Astrocyte (in vitro differentiated cells and primary cell): ENCODE results near the gene CAPN5.

ENCODE experiments used
- EZH2 ChIP-seq: IDR thresholded peaks from 2 replicates; pipeline ENCODE4 v1.6.1; 2012; ENCODE audit warnings: mild to moderate bottlenecking, low read length, inconsistent platforms; ENCODE audit not compliant: insufficient read depth
- TF ChIP-seq, protein P1 (sequence below): IDR thresholded peaks from 2 replicates; pipeline ENCODE4 v1.5.1; 2011; ENCODE audit warnings: low read depth, mild to moderate bottlenecking, inconsistent platforms, low read length, moderate library complexity; ENCODE audit not compliant: insufficient read depth

DNA sequence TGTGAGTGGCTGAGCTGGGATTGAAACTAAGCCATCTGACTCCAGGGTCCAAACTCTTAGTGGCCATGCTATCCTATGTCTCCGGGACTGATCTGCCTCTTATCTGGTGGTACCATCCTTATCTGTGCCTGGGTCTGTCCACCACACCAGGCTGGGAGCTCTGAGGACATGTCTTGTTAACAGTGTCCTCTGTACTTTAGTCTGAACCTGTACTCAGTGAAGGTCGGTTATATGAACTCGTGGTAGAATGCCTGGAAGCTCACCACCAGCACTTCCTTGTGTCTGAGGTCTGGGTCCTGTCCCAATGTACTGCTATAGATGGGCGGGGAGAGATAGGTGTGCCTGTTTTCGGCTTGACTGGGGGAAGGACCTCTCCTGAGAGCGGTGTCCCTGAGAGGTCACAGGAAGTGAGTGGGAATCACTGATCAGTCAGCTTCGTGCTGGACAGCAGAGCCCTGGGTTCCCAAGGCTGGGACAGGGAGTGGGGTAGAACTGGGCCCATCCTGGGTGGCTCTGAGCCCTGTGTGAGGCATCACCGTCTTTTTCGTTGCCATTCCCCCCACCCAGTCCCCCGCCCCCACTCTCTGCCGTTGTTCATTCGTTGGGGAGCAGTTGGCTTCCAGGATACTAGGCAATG, 70.1 kb downstream of the CAPN5 start:
- TF ChIP-seq, protein P1, sequence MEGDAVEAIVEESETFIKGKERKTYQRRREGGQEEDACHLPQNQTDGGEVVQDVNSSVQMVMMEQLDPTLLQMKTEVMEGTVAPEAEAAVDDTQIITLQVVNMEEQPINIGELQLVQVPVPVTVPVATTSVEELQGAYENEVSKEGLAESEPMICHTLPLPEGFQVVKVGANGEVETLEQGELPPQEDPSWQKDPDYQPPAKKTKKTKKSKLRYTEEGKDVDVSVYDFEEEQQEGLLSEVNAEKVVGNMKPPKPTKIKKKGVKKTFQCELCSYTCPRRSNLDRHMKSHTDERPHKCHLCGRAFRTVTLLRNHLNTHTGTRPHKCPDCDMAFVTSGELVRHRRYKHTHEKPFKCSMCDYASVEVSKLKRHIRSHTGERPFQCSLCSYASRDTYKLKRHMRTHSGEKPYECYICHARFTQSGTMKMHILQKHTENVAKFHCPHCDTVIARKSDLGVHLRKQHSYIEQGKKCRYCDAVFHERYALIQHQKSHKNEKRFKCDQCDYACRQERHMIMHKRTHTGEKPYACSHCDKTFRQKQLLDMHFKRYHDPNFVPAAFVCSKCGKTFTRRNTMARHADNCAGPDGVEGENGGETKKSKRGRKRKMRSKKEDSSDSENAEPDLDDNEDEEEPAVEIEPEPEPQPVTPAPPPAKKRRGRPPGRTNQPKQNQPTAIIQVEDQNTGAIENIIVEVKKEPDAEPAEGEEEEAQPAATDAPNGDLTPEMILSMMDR, result no peak
- no peak for TF ChIP-seq EZH2
